Forelimb muscle (tissue), 1 donor: ENCODE data around the gene PHLDA2. TPM values are rescaled to one million over a fixed set of nuclear protein-coding genes. Genes with fewer than 3 reads are reported as not detected.

Experiments used
- DNase-seq: peaks from one replicate; pipeline ENCODE4 v3.0.0-alpha.2; 2013; ENCODE audit warnings: low read depth
- polyA plus RNA-seq: library from polyadenylated mRNA; unstranded; fragments of 120-200 nt; gene quantifications from one replicate; pipeline ENCODE4 v1.2.1, GENCODE V29; 2013; ENCODE audit not compliant: insufficient read length

PHLDA2 gene
- polyA plus RNA-seq, 1 donor: 0.24 TPM

GRCh38 chr11:2929950-2930703 is 907 bp upstream of the PHLDA2 start:
- no peak for DNase-seq

- DNase-seq: no peak
Measured at GRCh38 chr11:2929531-2929949, 320 bp upstream of the PHLDA2 start.

GRCh38 chr11:2927851-2928604 is 1.2 kb downstream of the PHLDA2 start:
- DNase-seq: no peak

- DNase-seq: no peak
Measured at GRCh38 chr11:2927121-2927800, 2.0 kb downstream of the PHLDA2 start.

DNA sequence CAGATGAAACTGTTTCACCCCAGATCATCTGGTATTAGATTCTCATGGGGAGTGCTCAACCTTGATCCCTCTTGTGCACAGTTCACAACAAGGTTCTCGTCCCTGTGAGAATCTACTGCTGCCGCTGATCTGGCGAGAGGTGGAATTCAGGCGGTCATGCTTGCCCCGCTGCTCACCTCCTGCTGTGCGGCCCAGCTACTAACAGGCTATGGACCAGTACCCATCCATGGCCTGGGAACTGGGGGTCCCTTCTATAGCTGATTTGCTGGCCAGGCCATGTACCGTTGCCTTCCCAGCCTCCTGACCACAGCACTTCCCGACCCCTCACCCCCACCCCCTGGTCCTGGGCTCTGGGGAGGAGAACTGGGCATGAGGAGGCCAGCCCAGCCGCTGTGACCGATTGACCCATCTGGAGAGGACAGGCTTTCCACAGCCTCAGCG is 2.6 kb downstream of the PHLDA2 start:
- DNase-seq: no peak

GRCh38 chr11:2924821-2925675 is 4.2 kb downstream of the PHLDA2 start:
- no peak for DNase-seq

DNA sequence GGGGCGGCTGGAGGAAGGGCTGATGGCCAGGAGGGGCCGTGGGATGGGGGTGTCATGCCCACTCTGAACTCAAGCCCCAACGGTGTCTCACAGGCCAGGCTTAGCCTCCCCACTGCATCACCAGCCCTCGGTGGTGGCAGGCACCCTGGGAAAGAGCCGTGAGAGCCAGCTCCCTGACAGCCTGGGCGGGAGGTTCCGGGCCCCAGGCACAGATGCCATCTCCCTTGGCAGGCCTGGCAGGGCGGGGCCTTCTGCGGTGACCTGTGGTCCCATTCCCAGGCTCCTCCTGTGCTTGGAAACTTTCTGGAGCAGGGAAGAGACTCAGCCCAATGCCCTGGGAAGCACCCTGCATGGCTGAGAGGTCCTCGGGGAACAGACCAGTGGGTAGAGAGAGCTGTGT is 4.8 kb downstream of the PHLDA2 start:
- no peak for DNase-seq

DNA sequence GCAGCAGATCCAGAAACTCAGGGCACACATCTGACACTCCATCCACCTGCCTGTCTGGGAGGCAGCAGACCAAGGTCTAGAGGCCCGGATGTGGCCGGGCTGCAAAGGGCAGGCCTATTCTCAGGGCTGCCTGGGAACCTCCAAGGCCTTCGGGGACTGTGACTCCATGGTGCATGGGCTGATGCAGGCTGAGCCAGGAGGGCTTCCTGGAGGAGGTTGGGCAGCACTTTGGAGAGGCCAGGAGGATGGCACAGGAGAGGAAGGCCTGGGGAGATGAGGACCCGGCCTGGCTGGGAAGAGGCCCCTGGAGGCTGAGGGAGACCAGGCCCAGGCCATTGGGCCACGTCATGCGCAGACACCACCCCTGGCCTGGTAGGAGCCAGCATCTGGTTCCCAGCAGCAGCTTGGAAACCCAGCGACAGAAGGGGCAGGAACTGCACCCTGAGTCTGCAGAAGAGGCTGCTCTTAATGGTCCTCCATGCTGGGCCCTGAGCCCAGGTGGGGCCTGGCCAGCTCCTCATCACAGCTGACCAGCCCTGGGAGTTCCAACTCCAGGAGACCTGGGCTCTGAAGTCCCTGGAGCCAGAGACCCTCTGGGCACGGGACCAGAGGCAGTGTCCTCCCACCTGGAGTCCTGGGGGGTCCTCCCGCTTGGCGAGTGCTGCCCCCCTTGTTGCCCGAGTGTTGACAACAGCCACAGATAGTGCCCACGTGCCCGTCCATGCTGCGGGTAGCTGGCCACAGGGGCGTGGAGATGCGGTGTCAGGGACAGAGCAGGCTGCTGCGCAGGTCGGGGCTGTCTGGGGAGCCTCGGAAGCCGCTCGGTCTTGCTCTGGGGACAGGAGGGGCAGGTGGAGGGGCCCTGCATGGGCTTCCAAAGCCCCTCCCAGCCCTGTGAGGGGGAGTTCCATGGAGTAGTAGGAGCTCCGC is 5.5 kb downstream of the PHLDA2 start:
- no peak for DNase-seq

DNA sequence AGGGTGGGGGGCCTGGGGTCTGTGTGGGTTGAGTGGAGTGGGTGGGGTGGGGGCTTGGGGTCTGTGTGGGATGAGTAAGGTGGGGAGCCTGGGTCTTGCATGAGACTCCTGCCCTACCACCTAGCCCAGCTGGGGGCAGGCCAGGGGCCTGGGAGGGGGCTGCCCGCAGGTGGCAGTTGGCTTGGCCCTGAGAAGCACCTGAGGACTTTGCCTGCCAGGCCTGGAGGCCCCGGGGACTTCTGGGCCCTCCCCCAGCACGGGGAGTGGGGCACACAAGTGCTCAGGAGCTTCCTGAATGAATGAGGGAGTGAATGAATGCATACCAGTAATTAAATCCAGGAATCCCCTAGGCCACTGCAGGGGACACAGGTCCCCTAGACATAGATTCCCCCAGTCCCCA is 6.6 kb downstream of the PHLDA2 start:
- no peak for DNase-seq

GRCh38 chr11:2921742-2922493 is 7.3 kb downstream of the PHLDA2 start:
- no peak for DNase-seq

DNA sequence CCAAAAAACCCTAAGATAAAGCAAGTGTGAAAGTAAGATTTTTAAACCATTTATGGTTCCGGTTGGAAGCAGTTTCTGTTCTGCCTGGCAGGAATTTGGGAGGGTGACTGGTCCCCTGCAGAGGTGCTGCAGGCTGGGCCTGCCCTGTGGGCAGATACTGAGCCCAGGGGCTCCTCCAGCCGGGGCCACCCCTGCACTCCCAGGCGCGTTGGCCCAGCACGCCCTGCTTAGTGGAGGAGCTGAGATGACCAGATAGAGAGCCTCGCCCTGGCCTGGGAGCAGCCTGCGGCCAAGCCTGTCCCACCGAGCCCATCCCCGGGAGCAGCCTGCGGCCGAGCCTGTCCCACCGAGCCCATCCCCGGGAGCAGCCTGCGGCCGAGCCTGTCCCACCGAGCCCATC is 8.0 kb downstream of the PHLDA2 start:
- DNase-seq: no peak

DNA sequence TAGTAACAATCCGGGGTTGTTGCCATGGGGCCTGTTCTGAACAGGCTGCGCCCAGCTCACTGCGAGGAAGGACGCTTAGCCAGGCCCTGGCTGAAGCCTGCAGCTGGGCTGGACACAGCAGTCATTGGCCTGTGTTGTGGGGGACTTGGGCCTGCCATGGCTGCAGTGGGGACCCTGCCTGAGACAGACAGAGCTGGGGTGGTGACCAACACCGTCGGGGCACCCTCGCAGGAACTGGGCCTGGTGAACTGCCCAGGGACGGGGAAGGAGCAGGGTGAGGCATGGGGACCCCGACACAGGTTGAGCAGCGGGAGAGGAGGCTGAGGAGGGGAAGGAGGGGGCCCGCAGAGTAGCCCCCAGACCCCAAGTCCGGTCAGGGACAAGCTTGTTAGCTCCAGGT is 8.9 kb downstream of the PHLDA2 start:
- DNase-seq: no peak

DNA sequence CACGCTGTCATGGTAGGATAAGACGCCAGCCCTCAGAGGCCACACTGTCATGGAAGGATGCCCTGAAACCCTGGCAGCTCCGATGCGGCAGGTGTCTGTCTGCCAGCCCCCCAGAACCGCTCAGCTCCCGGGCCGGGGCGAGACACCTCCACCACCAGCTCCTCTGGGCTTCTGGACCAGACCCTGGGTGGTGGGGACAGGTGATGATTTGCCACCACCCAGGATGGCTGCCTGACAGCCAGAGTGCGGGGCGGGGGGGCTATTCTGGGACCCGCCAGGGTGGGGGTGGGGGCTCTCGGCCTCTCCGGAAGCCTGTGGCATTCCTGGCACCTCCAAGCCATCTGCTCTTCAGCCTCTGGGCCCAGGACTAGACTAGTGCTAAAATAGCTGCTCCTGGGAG is 9.4 kb downstream of the PHLDA2 start:
- DNase-seq: no peak

GRCh38 chr11:2919188-2919587 is 10.0 kb downstream of the PHLDA2 start:
- no peak for DNase-seq

- no peak for DNase-seq
Measured at GRCh38 chr11:2917842-2918490, 11.3 kb downstream of the PHLDA2 start.

DNA sequence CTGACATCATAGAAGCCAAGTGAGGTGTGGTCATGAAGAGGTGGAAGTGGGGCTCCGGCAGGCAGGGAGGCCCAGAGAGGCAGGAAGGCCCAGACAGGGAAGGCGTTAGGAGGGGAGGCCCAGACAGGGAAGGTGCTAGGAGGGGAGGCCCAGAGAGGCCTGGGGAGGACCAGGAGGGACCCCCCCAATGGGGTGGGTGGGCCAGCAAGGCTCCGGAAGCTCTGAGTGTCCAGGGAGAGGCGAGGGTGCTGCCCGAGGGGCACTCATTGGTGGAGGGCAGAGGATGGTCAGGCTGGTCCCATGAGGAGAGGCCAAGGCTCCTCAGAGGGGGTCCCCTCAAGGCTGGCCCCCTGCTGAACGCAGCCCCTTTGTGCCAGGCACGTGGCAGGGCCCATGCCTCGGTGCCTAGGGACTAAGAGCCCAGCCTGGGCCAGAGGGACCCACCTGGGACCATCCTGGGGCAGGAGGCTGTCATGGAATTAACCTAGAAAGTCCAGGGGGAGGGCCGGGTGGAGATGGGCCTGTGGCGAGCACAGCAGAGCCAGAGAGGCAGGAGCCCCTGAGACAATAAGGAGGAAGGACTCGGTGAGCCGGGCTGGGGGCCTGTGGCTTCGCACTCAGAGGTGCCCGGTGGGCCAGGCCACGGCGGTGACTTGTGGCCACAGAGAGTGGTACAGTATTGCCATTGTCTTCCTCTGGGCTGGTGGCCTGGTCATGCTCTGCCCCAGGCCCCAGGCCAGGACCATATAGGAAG is 12.2 kb downstream of the PHLDA2 start:
- no peak for DNase-seq

DNA sequence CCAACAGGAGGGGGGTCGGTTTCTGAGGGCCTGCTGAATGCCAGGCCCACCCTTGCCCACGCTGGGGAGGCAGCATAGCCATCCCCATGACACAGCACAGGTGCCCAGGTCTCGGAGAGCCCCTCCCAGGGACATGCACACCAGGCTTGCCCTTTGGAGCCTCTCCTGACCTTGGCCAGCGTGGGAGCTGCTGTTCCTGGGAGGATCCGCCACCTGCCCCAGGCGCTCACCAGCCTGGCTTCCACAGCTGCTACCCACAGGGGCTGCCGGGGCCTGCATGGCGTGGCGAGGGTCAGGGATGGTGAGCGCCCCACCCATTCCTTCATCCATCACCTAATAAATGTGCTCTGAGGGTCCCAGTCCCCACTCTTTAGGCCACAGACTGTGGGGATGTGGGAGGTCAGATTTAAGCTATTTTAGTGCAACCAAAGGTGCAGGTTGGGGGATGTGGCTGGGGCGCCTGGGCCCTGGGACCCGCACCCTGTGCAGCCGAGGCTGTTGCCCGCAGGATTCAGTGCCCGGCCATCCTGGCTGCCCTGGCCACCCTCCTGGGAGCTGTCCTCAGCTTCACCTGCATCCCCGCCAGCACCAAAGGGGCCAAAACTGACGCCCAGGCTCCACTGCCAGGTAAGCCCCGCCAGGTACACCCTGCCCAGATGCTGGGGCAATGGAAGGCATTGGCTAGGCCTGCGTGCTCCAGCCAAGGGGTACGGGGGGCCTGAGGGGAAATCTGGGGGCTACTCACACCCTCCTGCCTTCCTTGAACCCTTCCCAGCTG is 12.9 kb downstream of the PHLDA2 start:
- no peak for DNase-seq

- no peak for DNase-seq
Measured at GRCh38 chr11:2915473-2915872, 13.7 kb downstream of the PHLDA2 start.
